HG03045 (cell line): Measurements from ENCODE around the gene FBXL22.

Experiments used
- ATAC-seq: cut with Tn5 transposase; IDR thresholded peaks from one replicate; pipeline ENCODE4 v1.9.1; 2021; ENCODE audit warnings: mild to moderate bottlenecking, moderate library complexity; ENCODE audit not compliant: unreplicated experiment

Gene FBXL22

DNA sequence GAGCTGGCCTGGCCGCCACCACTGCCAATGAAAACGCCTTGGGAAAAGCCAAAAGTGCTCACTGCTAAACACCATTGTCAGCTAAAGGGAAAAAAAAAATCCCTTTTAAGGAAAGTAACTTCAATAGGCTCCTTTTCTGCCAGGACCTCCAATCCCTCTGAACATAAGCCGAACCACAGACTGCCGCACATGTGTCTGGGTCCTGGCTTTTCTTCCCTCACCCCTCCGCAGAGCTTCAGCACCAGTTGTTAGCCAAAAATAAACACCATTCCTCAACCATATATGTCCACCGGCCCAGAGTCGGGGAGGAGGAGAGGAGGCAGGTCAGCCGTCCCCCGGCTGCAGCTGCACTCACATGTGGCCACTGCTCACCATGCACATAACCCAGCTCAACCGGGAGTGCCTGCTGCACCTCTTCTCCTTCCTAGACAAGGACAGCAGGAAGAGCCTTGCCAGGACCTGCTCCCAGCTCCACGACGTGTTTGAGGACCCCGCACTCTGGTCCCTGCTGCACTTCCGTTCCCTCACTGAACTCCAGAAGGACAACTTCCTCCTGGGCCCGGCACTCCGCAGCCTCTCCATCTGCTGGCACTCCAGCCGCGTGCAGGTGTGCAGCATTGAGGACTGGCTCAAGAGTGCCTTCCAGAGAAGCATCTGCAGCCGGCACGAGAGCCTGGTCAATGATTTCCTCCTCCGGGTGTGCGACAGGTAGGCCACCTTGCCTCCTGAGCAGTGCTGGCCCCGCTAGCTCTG is at the start of gene FBXL22:
Gene FBXL22 (plus strand): TSS at position 350 of the 753 bp plus-strand sequence. CDS start 6 bp downstream, at position 356.
- ATAC-seq = no peak

GRCh38 chr15:63551400-63551799 is 45.8 kb upstream of the FBXL22 start:
- no peak for ATAC-seq

DNA sequence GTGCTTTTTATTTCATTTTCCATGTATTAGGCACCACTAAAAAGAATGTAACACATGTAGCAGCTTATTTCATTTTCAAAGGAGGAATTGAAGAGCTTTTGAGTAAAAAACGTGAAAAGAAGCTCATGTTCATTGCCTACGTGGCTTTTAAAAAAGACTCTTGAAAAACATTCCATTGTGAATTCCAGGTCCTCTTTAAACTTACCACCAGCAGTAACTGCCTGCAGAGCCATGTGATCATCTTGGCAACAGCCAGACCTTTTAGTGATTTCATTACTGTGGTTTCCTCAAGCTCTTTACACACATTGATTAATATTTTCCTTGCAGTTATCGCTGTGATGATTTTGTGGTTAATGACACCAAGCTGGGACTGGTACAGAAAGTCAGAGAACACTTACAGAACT is 43.8 kb upstream of the FBXL22 start:
- ATAC-seq = no peak

GRCh38 chr15:63554337-63554927 is 42.8 kb upstream of the FBXL22 start:
- no peak for ATAC-seq

DNA sequence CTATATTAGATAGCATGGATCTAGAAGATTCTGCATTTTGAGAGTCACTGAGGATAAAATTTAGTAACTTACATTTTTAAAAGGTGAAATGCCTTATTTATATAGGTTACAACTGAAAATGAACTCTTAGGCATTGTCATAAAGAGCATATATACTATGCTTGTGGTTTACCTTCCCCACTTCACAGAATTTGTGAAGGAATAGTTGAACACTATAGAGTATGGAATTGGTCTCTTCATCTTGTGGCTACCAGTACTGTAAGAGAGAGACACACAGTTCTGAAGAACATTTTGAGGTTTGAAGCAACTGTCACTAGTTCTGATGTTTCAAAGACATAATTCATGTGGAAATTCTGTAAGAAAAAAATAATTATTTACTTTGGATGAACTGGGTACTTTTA is 41.7 kb upstream of the FBXL22 start:
- ATAC-seq = no peak

DNA sequence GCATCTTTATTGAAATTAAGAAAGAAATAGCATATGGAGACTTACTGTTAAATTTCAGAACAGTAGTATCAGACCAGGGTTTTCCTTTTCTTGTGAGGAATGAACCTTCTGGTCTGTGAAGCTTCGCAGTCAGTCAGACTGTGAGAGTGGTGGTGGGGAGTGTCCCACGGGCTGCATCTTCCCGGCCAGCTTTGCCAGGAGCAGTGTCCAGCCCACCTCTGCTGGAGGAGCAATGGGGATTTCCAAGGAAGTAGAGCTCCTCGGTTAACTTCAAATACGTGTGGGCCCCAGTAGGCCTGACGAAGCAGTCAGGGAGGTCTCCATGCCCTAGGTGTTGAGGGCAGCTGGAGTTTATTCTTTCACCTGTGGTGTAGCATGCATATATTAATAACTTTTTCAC is 40.9 kb upstream of the FBXL22 start:
- ATAC-seq = no peak

GRCh38 chr15:63556736-63557135 is 40.5 kb upstream of the FBXL22 start:
- ATAC-seq = no peak

GRCh38 chr15:63559753-63560152 is 37.4 kb upstream of the FBXL22 start:
- ATAC-seq = no peak

DNA sequence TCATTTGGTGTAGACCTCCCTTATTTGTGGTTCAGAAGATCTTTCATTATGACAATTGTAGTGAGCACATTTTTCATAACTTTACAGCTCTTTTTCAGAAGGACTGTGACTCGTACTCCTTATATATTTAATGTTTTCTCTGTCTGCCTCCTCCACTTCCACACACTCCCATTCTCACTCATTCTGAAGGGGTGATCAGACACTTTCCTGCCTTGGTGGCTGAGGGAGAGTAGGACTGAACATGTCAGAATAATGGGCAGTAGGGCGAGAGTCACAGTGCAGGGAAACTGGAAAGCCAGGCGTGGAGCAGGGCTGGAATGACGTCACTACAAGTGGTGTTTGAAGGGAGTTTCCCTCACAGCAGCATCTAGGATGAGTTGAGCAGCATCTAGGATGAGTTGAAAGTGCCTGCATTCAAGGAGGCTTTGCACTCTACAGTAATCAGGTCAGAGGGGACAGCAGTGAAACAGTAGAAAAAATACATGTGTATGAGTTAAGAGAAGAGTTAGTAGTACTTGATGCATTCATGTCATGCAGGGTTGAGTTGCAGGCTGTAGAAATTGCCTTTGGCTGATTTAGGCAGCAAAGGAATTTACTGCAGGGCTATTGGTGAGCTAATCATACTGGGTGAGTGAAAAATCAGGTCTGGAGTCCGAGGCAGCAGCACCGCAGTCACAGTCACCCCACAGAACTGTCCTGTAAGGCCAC is 36.3 kb upstream of the FBXL22 start:
- no peak for ATAC-seq

GRCh38 chr15:63564093-63564492 is 33.1 kb upstream of the FBXL22 start:
- no peak for ATAC-seq

GRCh38 chr15:63565536-63566186 is 31.5 kb upstream of the FBXL22 start:
- ATAC-seq = no peak

- no peak for ATAC-seq
Observed at GRCh38 chr15:63572749-63573464, 24.3 kb upstream of the FBXL22 start.

GRCh38 chr15:63573533-63573932 is 23.7 kb upstream of the FBXL22 start:
- no peak for ATAC-seq

- ATAC-seq = no peak
Observed at GRCh38 chr15:63575312-63575711, 21.9 kb upstream of the FBXL22 start.

- ATAC-seq = no peak
Observed at GRCh38 chr15:63576441-63576840, 20.7 kb upstream of the FBXL22 start.

GRCh38 chr15:63582179-63582578 is 15.0 kb upstream of the FBXL22 start:
- ATAC-seq = no peak

DNA sequence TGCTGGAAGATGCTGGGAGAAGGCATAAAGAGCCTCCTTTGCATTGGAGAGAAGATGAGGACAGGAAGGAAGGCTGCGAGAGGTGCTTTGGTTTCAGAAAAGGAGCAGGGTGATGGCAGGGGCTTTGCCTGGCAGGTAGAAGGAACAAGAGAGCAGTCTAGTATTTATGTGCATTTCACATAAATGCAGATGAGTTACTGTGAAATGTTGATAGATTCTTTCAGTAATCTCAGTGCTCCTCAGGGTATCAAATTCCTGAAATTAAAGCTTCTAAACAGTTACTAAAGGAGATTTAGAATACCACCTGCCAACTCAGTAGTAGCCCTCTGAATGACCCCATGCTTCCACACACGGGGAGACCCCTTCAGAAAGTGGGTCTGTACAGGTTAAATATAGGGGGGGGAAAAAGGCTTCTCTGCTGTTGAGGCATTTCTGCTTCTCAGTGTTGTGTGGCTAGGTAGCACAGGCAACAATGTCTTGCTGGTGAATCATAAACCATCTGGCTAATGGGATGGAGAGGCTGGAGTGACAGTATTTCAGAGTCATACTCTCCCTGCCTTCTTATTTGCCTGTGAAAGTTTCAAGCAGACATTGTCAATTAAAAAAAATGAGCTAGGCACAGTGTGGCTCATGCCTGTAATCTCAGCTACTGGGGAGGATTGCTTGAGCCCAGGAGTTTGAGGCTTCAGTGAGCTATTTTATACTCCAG is 14.3 kb upstream of the FBXL22 start:
- ATAC-seq = no peak

GRCh38 chr15:63586790-63587189 is 10.4 kb upstream of the FBXL22 start:
- ATAC-seq = no peak

- no peak for ATAC-seq
Observed at GRCh38 chr15:63587527-63587926, 9.7 kb upstream of the FBXL22 start.

- no peak for ATAC-seq
Observed at GRCh38 chr15:63588826-63589225, 8.4 kb upstream of the FBXL22 start.
